GM20000 (cell line): ENCODE measurements around the gene MAP2K5.

Experiments
- DNase-seq: peaks from one replicate; pipeline ENCODE4 v3.0.0; 2012; ENCODE audit warnings: low spot score
- CTCF ChIP-seq: IDR thresholded peaks from 2 replicates; pipeline ENCODE4 v1.5.1; 2012; ENCODE audit warnings: mild to moderate bottlenecking, control low read depth; ENCODE audit errors: extremely low read depth, missing control alignments

Gene MAP2K5

DNA sequence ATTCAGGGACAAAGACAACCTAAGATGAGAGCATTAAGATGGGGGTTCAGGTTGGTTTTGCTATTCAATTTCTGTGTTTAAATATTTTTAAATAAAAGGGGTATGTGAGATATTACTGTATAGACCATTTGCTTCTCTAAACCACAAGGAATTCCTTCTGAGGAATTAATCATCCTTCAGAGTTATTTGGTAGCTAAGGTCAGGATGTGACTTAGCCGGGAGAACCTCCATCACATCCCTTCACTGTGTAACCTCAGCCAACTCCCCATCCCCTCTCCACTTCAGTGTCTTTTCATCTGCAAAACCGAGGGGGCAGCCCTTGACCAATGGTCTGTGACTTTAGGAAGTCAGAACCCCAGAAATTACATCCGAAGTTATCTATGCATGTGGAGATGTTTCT is 234.1 kb downstream of the MAP2K5 start:
- no peak for TF ChIP-seq CTCF
- DNase-seq, result no peak

DNA sequence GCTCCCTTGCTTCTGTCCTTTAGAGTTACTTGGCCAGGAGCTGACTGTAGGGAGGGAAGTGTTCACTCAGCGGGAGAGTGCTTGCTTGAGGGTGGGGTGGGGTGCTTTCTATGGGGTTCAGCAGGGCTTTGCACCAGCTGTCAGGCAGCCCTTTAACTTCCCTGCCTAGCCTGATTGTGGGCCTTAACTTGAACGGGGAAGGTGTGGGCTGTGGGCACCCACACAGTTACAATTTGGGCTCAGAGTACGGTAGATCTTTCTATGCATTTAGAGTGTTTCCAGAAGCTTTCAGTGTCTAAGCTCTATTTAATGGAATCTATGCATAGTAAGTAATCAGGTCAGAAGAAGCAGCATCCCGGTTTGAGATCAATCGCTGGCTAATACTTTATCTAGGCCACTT is 234.6 kb downstream of the MAP2K5 start:
- TF ChIP-seq CTCF, result no peak
- no peak for DNase-seq

- no peak for DNase-seq
- no peak for TF ChIP-seq CTCF
These were observed 235.3 kb downstream of the MAP2K5 start for GRCh38 chr15:67777773-67778172.

DNA sequence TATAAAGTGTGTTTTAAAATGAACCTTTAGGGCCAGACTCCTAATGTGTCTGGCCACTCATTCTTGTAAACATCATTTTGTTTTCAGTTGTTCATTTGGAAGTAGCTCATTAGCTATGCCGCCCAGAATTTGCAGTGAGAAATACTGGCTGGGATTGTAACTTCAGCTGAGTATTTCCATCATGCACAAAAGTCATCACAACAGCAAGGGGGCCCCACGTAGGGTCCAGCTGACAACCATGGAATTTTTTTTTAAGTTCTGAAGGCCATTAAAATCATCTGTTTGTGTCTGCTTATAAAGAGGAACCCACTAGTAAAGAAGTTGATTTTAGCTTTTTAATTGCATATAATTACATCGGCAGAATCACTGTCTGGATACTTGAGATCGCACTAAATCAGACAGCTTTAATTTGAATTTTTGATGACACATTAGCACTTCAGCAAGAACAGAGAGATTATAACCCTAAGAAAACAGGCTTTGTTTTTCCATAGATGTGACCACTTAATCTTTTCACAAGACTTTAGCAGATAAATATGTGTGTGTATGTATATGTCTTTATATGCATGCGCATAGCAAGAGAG is 236.6 kb downstream of the MAP2K5 start:
- no peak for DNase-seq
- TF ChIP-seq CTCF, result no peak

DNA sequence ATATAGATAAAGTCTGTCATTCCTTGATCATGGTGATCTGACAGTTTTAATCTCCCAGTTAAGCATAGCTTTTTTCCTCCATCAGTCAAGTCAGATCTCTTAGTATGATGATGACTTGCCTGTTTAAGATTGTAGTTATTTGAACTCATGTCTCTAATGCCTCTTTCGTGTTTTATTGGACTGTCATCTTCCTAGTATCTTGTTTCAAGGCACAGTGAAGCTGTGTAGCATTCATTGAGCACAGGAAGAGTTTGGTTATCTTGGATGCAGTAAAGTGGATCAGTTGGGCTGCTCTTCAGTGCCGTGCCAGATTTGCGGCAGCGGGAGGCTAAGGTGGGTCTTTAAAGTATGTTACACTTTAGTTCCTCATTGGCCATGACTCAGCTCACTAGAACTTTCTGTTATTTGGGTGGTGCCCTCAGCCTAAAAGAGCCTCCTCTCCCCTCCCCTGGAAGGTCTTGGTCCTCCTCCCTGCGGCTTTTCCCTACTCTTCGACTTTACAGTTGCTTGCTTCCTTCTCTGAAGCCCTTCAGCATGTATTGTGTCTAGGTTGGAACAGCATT is 237.1 kb downstream of the MAP2K5 start:
- no peak for TF ChIP-seq CTCF
- DNase-seq, result no peak

GRCh38 chr15:67781061-67781460 is 238.6 kb downstream of the MAP2K5 start:
- no peak for TF ChIP-seq CTCF
- DNase-seq, result no peak

DNA sequence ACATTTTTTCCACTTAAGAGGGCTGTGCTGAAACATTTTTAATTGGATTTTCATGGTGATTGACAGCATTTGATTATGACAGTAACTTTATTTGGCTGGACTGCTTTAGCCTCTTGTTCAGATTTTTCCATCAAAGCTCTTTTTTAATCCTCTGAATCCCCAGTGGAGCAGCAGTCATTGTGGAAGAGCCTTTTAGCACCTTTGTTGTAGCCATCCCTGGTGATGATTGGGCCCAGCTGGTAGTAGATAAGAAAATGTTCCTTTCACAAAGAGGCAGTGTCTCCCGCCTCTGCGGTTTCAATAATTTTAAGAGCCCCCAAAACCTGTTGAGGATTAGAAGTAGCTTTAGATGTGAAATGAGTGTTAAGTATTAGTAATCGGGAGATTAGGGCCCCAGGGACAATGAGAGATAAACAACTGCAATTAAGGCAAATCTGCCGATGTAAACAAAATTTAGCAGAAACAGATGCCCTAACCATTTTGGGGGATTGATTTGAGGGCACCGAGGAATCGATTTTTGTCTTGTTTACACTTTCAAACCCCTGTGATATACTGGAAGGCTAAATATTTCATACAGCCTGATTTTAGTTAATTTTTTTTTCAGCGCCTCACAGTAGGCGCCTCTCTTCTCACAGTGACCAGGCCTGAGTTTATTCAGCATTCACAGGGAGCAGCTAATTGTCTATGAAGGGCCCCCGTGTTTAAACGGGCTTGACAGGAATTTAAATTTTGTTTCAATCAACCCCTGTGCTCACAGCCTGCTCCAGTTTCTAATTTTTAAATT is 239.6 kb downstream of the MAP2K5 start:
- no peak for TF ChIP-seq CTCF
- DNase-seq, result no peak
